Common myeloid progenitor, CD34-positive (primary cell): ENCODE data around the gene DLX2. TPM values are rescaled to one million over a fixed set of nuclear protein-coding genes. Genes with fewer than 3 reads are reported as not detected.
"Not testable (repeated sequence)": the region's sequence is repeated elsewhere in the genome, so short reads cannot be mapped to it uniquely, and the experiment has no call there.

Source experiments
- CTCF ChIA-PET: fragments of 350-600 bp; sonication (Branson Sonifier 250); formaldehyde crosslinking; loops from one replicate; lab custom pipeline; 2021; ENCODE audit warnings: antibody characterized with exemption; lab: Charles Lee
- POLR2A ChIA-PET: fragments of 350-600 bp; sonication (Branson Sonifier 250); formaldehyde crosslinking; loops from one replicate; lab custom pipeline; 2021; ENCODE audit warnings: antibody characterized with exemption; lab: Charles Lee
- DNase-seq, 3 donors: peaks; one replicate each; pipeline versions ENCODE4 v3.0.0 to v3.0.0-alpha.2; 2013
- H3K27ac ChIP-seq, 2 experiments: 1 replicate in 1 of 2; 2 replicates in 1 of 2; pipeline ENCODE4 v1.7.0; 2013; ENCODE audit warnings: inconsistent platforms in 2 of 2, low read length in 2 of 2, mild to moderate bottlenecking in 2 of 2, low read depth in 1 of 2, moderate library complexity in 1 of 2; ENCODE audit not compliant: severe bottlenecking in 2 of 2, insufficient read depth in 1 of 2, poor library complexity in 1 of 2
- H3K27me3 ChIP-seq, 5 experiments: replicated peaks in 2 of 5; 1 replicate in 3 of 5; 2 replicates in 2 of 5; pipeline versions ENCODE4 v1.6.1 to v1.7.0; 2013; ENCODE audit warnings: low read length in 4 of 5, mild to moderate bottlenecking in 2 of 5, moderate library complexity in 2 of 5, inconsistent platforms in 1 of 5; ENCODE audit not compliant: insufficient read depth in 5 of 5, control insufficient read depth in 4 of 5
- H3K36me3 ChIP-seq, 4 experiments: 1 replicate in 2 of 4; 2 replicates in 2 of 4; pipeline versions ENCODE4 v1.6.1 to v1.7.0; 2013; ENCODE audit warnings: low read length in 3 of 4, control low read depth in 1 of 4, mild to moderate bottlenecking in 1 of 4; ENCODE audit not compliant: control insufficient read depth in 4 of 4, insufficient read depth in 4 of 4
- H3K4me1 ChIP-seq, 4 experiments: 1 replicate in 3 of 4; 2 replicates in 1 of 4; pipeline versions ENCODE4 v1.6.1 to v1.7.1; 2013; ENCODE audit warnings: low read length in 3 of 4, mild to moderate bottlenecking in 3 of 4, control low read depth in 1 of 4, inconsistent platforms in 1 of 4, moderate library complexity in 1 of 4; ENCODE audit not compliant: control insufficient read depth in 4 of 4, insufficient read depth in 4 of 4; ENCODE audit errors: control extremely low read depth in 1 of 4
- H3K4me3 ChIP-seq, 7 experiments: 1 replicate in 4 of 7; 2 replicates in 3 of 7; pipeline versions ENCODE4 v1.5.1 to v1.7.0; 2013; ENCODE audit warnings: mild to moderate bottlenecking in 7 of 7, low read length in 6 of 7, moderate library complexity in 6 of 7, inconsistent platforms in 2 of 7, low read depth in 2 of 7, control low read depth in 1 of 7; ENCODE audit not compliant: insufficient read depth in 4 of 7, control insufficient read depth in 1 of 7; ENCODE audit errors: extremely low read depth in 1 of 7
- H3K9me3 ChIP-seq, 5 experiments: 1 replicate in 4 of 5; 2 replicates in 1 of 5; pipeline versions ENCODE4 v1.6.1 to v1.7.1; 2013; ENCODE audit warnings: low read length in 4 of 5, mild to moderate bottlenecking in 2 of 5, inconsistent platforms in 1 of 5, low read depth in 1 of 5, moderate library complexity in 1 of 5; ENCODE audit not compliant: control insufficient read depth in 4 of 5, insufficient read depth in 2 of 5; ENCODE audit errors: control extremely low read depth in 1 of 5
- WGBS: methylation state at CpG from one replicate; pipeline ENCODE4 v1.1.5; 2013; ENCODE audit not compliant: insufficient coverage; 5-methylcytosine and 5-hydroxymethylcytosine counted together
- polyA plus RNA-seq: library from polyadenylated mRNA; unstranded; fragments of 120-200 nt; gene quantifications from one replicate; pipeline ENCODE4 v1.2.1, GENCODE V29; 2013

Gene DLX2
- 0.08 TPM for polyA plus RNA-seq

GRCh38 chr2:172102391-172103359, at the start of gene DLX2:
DLX2 (minus strand) TSS chr2:172102900; CDS start chr2:172102538, 362 bp downstream.
- DNase-seq = peak; percentile 82 to 86 (median 83)
- H3K4me1 ChIP-seq = peaks cover 8 to 63% (median 62%) of the 10 kb centered on the region in 4 experiments
- H3K27ac ChIP-seq = no peak within 1 kb of the TSS
- H3K4me3 ChIP-seq = peak within 1 kb of the TSS in 6 of 7 experiments; percentile 29 to 74 (median 64)
- ChIA-PET POLR2A (interaction anchor here (0.9 kb wide), 1 partner anchor 9 kb away, joined by 3 read pairs; no protein-coding TSS in a partner anchor), CTCF (interaction anchor here (0.6 to 11.5 kb wide), 8 partner anchors 13 to 503 kb away, joined by 3 to 128 read pairs (median 4); partner anchors contain the start of gene DLX1)
- WGBS = 0% methylated on average over 61 of the region's 74 CpGs
- no peaks in the 10 kb centered on the region for H3K9me3 ChIP-seq
- peaks cover 18 to 100% (median 61%) of the 10 kb centered on the region in 5 experiments for H3K27me3 ChIP-seq
- no peaks in the 10 kb centered on the region for H3K36me3 ChIP-seq

- Histone ChIP-seq H3K4me1 (peaks cover 0 to 4% (median 3%) of the 10 kb centered on the region in 4 experiments), H3K27me3 (no peaks in the 10 kb centered on the region), H3K4me3 (no peak overlapping the region), H3K27ac (no peak overlapping the region), H3K36me3 (no peaks in the 10 kb centered on the region), H3K9me3 (no peaks in the 10 kb centered on the region)
- DNase-seq = no peak
- WGBS = 92% methylated on average over 9 of the region's 11 CpGs
- ChIA-PET POLR2A (no interaction called here), CTCF (interaction anchor here (1.3 kb wide), 1 partner anchor 13 kb away, joined by 4 read pairs; no protein-coding TSS in a partner anchor)
Measured at GRCh38 chr2:172147944-172148650, 45.4 kb upstream of the DLX2 start.

DNA sequence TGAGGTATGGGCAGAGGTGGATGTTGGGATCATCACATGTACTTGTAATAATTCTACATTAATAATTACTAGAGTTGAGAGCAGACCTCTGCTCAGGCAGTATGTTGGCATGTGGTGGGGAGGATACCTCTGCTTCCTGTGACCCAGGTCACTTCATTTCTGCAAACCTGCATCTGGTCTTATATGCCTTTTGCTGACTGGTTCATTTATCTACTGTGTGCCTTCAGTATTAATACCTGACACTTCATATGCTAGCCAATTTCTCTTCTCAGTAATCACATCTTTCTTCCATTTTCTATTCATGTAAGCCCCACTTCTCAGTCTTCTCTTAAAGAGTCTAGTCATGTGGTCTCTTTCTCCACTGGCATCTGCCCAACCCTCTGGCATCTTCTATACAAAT, 41.1 kb upstream of the DLX2 start:
- DNase-seq = no peak
- no peak overlapping the region for H3K4me3 ChIP-seq
- H3K36me3 ChIP-seq = no peaks in the 10 kb centered on the region
- no peak overlapping the region for H3K27ac ChIP-seq
- H3K9me3 ChIP-seq = peaks cover 0 to 4% (median 0%) of the 10 kb centered on the region in 5 experiments
- ChIA-PET POLR2A (interaction anchor here (0.6 kb wide), 1 partner anchor 76 kb away, joined by 3 read pairs; no protein-coding TSS in a partner anchor), CTCF (no interaction called here)
- no peaks in the 10 kb centered on the region for H3K27me3 ChIP-seq
- no peaks in the 10 kb centered on the region for H3K4me1 ChIP-seq

DNA sequence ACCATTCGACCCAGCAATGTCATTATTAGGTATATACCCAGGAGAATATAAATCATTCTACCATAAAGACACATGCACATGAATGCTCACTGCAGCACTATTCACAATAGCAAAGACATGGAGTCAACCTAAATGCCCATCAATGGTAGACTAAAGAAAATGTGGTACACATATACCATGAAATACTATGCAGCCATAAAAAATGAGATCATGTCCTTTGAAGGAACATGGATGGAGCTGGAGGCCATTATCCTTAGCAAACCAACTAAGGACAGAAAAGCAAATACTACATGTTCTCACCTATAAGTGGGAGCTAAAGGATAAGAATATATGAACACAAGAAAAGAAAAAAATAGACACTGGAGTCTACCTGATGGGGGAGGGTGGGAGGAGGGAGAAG, 36.0 kb upstream of the DLX2 start:
- POLR2A ChIA-PET, DNase-seq, H3K36me3 ChIP-seq, H3K27me3 ChIP-seq, H3K4me3 ChIP-seq, H3K9me3 ChIP-seq, H3K4me1 ChIP-seq, H3K27ac ChIP-seq: not testable (repeated sequence)
- WGBS = no CpG with 5 or more reads among the region's 1 CpG
- CTCF ChIA-PET = interaction anchor here (1.0 kb wide), 1 partner anchor 11 kb away, joined by 3 read pairs; no protein-coding TSS in a partner anchor

GRCh38 chr2:172137943-172138342, 35.2 kb upstream of the DLX2 start:
- peaks cover 0 to 4% (median 0%) of the 10 kb centered on the region in 5 experiments for H3K9me3 ChIP-seq
- POLR2A ChIA-PET = no interaction called here
- H3K36me3 ChIP-seq = no peaks in the 10 kb centered on the region
- no peak overlapping the region for H3K4me3 ChIP-seq
- H3K27ac ChIP-seq = no peak overlapping the region
- DNase-seq = no peak
- no CpG with 5 or more reads among the region's 2 CpGs for WGBS
- CTCF ChIA-PET = interaction anchor here (1.0 kb wide), 1 partner anchor 10 kb away, joined by 3 read pairs; no protein-coding TSS in a partner anchor
- no peaks in the 10 kb centered on the region for H3K27me3 ChIP-seq
- no peaks in the 10 kb centered on the region for H3K4me1 ChIP-seq

GRCh38 chr2:172137109-172137508, 34.4 kb upstream of the DLX2 start:
- Histone ChIP-seq H3K4me3 (no peak overlapping the region), H3K27ac (no peak overlapping the region), H3K9me3 (peaks cover 0 to 4% (median 0%) of the 10 kb centered on the region in 5 experiments), H3K4me1 (no peaks in the 10 kb centered on the region), H3K36me3 (no peaks in the 10 kb centered on the region), H3K27me3 (no peaks in the 10 kb centered on the region)
- ChIA-PET CTCF (interaction anchor here (1.1 to 1.6 kb wide), 4 partner anchors 9 to 277 kb away, joined by 3 to 4 read pairs (median 3); no protein-coding TSS in a partner anchor), POLR2A (no interaction called here)
- no peak for DNase-seq
- WGBS = no CpG with 5 or more reads among the region's 2 CpGs
